HG02588 (cell line): Measurements from ENCODE around the gene PTPRM.

Experiments used
- ATAC-seq: cut with Tn5 transposase; IDR thresholded peaks from one replicate; pipeline ENCODE4 v1.9.1; 2021; ENCODE audit warnings: mild to moderate bottlenecking, moderate library complexity; ENCODE audit not compliant: unreplicated experiment

PTPRM gene

DNA sequence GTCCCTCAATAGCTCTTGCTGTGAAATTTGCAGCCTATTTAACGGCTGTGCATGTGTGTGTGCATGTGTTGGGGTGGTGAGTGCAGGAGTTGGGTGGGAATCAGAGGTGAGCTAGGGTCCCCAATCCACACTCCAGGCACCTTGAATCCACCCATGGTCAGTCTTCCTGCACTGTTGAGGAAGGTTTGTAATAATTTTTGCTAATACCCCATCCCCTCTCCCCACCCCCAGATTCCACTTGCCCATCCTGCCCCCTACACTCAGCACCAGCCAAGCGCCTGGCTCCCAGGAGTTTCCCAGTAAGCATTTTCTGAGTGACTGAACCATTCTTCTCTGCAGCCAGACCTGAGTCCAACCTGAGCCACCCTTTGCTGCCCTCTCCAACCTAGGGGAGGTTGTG is 833.7 kb downstream of the PTPRM start:
- ATAC-seq: no peak

DNA sequence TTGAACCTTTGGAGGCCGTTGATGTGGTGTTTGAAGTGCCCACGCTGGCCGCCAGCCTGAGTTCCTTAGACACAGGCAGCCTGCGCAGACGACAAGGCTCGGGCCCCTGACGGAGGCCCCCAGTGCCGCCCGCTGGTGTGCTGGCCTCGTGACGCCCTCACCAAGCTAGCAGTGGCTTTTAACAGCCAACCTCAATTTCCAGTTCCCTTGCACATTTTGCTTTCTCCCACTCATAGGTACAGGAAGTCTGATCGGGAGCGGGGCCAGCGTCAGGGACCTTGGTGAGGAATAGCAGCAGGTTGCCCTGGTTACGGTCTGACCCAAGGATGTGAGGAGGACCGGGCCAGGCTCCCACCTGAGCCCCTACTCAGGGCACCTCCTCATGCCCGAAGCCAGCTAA is 834.5 kb downstream of the PTPRM start:
- no peak for ATAC-seq

DNA sequence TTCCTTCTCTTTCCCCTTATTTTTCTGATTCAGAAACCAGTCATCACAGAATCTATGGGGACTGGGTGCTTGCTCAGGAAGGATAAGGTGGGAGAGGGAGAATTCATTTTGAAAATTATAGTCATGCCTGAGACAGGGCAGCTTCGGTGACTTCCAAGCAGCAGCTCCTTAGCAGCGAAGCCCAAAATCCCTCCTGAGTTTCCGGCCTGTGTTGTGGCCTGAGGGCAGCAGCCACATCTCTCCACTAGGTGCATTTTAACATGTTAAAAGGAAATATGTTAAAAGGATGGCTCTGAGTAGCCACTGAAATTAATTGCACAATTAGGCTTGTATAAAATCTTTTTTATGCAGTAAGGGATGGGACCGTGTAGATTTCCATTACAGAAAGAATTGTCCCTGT is 835.1 kb downstream of the PTPRM start:
- no peak for ATAC-seq

DNA sequence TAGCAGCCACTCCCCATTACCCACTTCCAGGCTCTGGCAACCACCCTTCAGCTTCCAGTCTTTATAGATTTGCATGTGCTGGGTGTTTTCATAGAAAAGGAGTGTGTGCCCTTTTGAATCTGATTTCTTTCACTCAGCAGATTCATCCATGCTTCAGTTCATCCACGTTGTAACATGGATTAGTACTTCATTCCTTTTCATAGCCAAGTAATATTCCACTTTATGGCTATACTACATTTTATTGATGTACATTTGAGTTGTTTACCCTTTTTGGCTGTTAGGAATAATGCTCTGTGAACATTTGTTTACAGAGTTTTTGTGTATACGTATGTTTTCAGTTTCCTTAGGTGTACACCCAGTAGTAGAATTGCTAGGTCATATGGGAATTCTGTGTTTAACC is 836.6 kb downstream of the PTPRM start:
- no peak for ATAC-seq

DNA sequence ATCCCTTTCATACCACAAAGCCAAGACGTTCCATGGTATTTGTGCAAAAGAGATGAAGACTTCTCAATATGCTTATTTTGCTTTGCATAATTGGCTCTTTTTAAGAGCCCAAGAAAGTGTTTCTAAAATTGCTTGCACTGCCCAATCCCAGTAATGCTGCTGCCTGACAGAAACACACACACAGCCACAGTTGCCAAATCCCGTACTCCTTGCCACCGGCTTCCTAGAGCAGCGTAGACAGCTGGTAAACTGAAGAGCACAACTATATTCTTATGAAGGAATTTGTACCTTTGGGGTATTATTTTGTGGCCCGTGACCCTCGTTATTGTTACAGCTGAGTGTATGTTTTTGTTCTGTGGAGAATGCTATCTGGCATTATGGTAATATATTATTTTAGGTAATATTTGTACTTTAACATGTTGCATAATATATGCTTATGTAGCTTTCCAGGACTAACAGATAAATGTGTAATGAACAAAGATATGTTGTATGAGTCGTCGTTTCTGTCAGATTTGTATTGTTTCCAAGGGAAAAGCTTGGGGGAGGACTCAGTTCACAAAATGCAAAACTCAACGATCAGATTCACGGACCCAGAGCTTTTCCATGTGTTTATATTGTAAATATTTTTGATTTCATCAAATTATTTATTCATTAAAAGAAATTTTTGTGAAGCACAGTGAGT is 839.2 kb downstream of the PTPRM start:
- no peak for ATAC-seq

DNA sequence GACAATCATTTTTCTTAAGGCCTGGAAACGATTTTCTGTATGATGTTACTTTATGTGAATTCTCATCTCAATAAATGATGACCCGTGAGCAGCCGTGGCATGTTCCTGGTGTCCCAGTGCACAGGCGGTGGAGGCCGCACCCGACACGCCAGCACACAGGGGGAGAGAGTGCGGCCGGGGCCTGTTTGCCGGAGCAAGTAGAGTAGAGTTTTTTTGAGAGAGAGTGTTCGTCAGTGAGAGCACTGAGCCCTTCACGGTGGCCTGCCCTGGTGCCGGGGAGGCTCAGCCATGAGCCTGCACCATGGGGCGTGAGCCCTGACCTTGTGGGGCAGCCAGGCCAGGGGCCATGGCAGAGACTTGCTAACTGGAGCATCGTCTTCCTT is 839.7 kb downstream of the PTPRM start:
- ATAC-seq: no peak

DNA sequence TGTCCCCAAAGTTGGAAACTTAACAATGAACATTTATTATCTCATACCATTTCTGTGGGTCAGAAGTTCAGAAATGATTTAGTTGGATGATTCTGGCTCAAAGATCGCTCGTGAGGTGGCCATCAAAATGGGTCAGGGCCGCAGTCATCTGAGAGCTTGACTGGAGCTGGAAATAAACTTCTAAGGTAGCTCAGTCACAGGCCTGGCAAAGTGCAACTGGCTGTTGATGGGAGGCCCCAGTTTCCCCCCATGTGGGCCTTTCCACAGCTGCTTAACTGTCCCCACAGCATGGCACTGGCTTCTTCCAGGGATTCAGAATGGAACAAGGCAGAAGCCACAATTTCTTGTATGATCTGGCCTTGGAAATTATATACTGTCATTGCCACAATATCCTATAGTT is 842.0 kb downstream of the PTPRM start:
- ATAC-seq: no peak

DNA sequence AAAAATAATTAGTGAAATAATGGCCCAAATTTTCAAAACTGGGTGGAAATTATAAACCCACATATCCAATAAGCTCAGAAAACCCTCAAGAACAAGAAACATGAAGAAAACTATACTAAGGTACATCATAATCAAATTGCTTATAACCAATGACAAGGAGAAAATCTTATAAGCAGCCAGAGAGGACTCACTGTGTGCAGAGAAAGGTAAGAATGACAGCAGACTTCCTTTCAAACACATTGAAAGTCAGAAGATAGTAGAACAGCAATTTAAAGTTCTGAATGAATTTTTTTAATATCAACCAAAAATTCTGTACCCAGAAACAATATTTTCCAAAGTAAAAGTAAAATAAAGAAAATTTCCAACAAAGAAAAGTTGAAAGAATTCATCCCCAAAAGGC is 844.4 kb downstream of the PTPRM start:
- ATAC-seq: no peak

DNA sequence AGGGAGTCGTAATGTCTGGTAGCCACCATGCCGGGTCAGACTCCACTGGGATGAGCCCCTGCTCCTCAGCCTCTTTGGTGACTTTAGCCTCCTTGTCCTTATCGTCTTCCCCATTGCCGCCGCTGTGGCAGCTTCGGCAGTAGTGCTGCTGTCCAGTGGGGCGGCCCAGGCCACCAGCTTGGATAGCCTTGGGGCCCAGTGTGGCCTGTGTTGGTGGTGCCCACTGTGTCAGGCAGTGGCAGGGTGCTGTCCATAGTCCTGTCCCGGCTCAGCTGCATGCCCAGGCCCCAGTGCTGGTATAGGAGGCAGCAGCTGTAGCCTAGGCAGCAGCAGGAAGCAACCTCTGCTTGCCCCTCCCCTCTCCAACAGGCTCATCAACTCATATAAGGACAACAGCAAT is 845.0 kb downstream of the PTPRM start:
- no peak for ATAC-seq

DNA sequence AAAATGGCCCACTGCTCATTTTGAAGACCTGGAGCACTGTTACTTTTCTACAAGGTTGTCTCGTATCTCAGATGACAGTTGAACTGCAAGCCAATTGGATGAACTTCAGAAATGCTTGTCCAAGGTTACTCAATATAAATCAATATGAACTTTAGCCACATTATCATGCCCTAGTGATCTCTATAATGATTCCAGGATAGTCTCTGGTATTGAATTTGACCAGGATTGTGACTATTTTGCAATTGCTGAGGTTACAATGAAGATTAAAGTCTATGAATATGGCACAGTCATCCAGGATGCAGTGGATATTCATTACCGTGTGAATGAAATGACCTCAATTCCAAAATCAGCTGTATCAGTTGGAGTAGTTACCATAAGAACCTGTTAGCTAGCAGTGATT is 846.1 kb downstream of the PTPRM start:
- no peak for ATAC-seq

DNA sequence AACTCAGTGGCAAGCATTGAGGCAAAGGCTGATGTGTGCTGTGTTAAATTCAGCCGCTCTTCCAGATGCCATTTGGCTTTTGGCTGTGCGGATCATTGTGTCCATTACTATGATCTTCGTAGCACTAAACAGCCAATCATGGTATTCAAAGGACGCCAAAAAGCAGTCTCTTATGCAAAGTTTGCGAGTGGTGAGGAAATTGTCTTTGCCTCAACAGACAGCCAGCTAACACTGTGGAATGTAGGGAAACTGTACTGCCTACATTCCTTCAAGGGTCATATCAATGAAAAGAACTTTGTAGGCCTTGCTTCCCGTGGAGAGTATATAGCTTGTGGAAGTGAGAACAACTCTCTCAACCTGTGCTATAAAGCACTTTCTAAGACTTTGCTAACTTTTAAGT is 846.6 kb downstream of the PTPRM start:
- ATAC-seq: no peak

DNA sequence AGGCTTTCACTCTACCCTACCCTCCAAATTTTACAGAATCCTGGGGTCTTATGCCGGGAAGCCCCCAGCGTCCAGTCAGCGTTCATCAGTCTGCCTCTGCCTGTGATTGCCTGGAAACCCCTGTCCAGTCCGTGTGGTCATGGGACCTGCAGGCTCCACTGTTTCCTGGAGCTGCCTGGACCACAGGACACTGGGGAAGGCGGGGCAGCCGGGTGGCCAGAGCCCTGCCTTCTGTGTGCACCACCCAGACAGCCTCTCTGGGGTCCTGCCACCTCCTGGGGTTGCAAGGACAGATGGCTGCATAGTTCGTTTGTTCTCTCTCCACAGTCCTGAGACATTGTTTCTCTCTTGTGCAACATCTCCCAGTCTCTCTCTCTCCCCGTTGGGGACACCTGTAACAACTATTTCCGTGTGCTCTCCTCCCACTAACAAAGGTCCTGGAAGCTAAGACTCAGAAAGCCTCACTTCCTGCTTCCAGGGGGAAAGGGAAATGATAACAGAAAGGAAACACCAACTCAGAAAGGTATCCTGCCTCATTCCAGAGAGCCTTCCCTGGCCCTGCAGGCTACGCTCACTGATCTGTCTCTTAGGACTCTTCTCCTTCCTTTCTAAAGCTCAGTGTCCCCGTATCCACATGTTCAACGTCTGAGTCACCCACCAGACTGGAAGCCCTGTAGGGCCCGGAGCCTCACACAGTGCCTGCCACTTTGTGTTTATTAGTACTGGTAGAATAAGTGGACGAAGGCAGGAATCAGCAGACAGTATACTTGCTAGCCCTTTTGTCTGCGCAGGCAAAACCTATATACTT is 849.3 kb downstream of the PTPRM start:
- ATAC-seq: no peak

DNA sequence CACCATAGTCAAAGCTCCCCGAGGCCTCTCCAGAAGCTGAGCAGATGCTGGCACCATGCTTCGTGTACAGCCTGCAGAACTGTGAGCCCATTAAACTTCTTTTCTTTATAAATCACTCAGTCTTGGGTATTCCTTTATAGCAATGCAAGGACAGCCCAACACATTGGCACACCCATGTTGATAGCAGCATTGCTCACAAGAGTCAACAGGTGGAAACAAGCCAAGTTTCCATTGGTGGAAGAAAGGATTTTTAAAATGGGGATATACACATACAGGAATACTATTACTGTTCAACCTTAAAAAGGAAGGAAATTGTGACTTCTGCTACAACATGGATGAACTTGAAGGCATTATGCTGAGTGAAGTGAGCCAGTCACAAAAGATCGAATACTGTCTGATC is 855.3 kb downstream of the PTPRM start:
- no peak for ATAC-seq

DNA sequence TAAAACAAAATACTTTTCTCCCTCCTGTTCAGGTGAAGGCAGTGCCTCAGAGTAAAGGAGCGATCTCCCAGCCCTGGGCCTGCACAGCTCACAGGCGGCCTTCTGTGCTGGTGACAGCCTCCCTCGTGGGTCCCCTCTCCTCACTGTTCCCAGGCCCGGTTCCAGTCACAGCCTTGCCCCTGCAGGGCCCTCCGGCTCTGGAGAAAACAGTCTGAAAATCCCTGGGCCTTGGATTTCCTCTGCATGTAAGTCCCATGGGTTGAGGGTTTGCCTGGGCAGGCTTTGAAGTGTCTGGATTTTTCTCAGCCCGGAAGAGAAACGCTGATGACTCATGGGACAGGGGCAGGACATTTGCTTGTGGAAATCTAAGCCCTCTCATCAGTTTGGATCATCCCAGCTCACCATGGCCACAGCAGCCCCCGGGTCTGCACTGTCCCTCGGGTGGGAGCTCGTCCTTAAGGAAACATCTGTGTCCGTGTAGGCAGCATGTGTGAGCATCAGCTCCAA is 856.0 kb downstream of the PTPRM start:
- no peak for ATAC-seq

DNA sequence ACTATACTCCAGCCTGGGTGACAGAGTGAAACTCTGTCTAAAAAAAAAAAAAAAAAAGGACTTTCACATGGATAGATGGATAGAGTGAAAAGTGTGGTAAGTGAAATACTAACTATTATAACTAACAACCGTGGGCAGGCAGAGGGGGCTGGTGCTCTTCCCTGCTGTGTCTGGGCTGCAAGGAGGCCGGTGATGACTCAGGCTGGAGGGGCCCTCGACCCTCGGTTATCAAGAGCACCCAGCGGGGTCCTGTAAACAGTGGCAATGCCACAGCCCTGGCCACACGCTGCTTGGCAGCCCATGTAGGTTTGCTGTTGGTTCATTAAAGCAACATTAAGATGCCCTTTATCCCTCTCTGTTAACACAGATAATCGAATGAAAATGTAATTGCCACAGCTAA is 857.4 kb downstream of the PTPRM start:
- no peak for ATAC-seq

DNA sequence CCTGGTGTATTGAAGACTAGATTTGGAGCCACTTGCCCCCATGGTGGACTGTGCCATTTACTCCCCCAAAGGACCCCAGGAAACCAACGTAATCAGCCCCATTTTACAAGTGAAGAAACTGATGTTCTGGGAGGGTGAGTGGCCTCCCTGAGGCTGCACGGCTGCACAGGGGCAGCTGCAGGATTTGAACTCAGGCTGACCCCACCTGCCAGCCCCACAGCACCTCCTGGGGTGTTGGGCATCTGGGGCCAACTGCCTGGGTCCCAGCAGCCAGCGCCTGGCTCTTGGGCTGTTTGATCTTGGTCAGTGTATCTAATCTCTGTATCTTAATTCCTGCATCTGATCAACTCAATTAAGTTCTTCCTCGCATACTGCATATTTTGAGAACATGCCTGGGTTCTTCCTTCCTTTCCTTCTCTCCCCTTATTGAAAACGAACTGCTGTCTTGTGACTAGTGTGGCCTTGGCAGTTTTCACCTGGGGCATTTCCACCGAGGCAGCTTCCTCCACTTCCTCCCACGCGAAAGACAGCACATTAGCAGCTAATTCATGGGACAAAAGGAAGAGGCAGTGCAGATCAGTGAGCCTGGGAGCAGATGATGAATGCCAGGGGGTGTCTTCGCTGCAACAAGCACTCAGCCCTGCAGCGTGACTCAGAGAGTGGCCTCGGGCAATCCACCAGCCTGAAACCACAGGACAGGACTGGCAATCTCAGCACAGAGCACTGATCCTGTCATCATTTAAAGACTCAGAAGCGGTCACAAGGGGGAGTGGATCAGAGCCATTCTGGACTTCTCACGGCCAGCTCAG is 858.0 kb downstream of the PTPRM start:
- no peak for ATAC-seq

DNA sequence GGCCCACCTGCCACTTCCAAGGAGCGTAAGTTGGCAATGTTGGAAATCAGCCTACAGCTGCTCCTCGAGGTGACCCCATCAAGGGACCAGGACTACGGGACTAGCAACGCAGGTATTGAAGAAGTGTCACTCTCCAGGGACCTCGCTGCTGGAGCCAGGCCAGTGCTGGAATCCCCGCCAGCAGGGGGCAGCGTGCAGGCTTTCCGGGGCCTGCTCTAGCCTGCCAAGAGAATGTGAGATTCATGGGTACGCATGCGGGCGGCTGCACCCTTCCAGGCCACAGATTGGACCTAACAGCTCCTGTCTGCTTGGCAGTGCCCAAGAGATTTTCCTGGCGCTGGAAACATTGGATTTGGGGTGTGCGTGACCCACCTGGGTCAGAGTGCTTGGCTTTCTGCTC is 859.3 kb downstream of the PTPRM start:
- no peak for ATAC-seq

DNA sequence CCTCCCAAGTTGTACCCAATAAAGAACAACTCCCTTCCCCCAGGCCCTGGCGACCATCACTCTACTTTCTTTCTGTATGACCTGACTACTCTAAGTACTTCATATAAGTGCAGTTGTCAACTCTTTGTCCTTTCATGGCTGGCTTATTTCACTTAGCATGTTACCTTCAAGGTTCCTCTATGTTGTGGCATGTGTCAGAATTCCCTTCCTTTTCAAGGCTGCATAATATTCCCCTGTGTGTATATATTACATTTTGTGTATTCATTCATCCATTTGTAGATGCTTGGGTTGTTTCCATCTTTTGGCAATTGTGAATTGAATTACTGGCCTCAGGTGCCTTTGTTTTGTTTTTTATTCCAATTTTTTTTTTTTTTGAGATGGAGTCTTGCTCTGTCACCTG is 860.2 kb downstream of the PTPRM start:
- ATAC-seq: no peak

DNA sequence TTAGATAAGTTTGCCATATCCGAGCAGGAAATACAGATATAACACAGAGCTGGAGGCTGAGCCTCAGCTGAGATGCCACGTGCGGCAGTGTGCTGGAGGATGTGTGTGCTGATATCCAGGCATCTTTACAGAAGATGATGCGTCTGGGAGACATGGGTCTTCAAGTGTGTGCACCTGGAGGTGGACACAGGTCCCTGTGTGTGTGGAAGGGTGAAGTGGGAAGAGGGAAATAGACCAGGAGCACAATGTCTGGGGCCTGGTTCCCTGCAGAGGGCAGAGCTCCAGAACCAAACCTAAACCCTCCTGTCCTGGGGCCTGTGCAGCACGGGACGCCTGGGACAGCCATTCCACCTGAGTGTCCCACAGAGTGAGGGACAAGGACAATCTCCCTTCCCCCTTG is 861.8 kb downstream of the PTPRM start:
- no peak for ATAC-seq

DNA sequence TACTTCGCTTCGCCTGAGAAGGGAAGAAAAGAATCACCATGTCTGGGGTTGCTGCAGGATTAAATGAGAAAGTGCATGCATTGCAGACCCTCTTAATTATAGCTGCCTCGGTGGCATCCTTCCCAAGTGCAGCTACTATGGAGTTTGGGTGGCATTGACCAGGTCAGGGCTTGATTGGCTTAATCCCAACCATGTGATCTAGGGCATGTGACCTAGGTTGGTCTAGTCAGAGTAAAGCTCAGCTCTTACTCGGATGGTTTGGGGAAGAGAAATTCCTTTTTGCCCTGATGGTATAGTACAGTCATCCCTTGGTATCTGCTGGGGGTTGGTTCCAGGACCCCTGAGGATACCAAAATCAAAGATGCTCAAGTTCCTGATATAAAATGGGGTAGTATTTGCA is 863.9 kb downstream of the PTPRM start:
- no peak for ATAC-seq

DNA sequence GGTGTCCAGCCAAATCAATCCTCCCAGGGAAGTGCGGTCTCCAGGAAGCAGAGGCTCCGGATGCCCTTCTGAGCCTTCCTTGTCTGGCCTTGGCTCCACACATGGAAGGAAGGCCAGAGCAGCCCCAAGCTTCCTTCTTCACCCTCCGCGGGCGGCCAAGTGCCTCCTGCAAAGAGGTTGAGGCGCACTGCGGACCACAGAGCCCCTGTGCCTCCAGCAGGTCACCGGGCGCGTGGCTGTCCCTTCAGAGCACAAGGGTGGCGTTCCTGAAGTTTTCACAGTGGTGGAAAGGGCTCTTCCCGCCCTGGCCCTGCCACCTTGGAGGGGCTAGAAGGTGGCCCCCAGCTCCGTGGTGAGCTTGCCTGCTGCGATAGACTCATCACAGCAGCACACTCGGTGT is 866.2 kb downstream of the PTPRM start:
- ATAC-seq: no peak

DNA sequence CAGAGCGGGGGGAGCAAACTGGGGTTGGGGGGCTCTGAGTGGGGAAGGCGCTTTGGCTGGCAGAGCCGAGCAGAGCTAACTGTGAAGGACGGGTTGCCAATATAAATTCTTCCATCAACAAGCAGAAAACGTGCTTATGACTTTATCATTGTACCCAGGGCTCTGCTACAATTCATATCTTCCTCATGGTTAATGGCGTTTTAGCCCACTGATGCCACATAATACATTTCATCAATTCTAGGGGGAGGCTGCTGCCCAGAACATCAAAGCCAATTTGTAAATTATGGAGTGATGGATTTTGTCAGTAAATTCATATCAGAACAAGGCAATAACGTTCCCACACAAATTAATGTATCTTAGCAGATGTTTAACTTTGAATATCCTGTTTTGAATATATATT is 866.7 kb downstream of the PTPRM start:
- no peak for ATAC-seq
